GM20000 (cell line): ENCODE data around the gene LINGO1.

ENCODE experiments used
- DNase-seq: peaks from one replicate; pipeline ENCODE4 v3.0.0; 2012; ENCODE audit warnings: low spot score
- TF ChIP-seq, protein P1 (sequence below): IDR thresholded peaks from 2 replicates; pipeline ENCODE4 v1.5.1; 2012; ENCODE audit warnings: mild to moderate bottlenecking, control low read depth; ENCODE audit errors: extremely low read depth, missing control alignments

The LINGO1 gene

DNA sequence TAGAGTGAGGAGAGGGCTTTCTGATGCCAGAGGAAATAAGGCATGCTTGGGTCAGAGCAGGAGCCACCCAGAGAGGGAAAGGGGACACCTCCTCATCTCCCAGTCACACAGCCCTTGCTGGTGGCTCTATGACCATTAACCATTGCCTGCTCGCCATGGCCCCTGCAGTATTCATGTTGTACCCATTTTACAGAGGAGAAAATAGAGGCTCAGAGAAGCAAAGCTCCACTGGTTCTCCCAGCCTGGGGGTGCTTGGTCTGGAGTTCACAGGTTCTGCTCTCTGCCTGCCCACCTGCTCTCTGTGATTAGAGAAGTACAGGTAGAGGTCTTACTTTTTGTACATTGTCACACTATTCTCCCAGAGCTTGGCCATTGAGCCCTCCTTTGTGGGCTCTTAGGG is 56.2 kb downstream of the LINGO1 start:
- TF ChIP-seq, protein P1, sequence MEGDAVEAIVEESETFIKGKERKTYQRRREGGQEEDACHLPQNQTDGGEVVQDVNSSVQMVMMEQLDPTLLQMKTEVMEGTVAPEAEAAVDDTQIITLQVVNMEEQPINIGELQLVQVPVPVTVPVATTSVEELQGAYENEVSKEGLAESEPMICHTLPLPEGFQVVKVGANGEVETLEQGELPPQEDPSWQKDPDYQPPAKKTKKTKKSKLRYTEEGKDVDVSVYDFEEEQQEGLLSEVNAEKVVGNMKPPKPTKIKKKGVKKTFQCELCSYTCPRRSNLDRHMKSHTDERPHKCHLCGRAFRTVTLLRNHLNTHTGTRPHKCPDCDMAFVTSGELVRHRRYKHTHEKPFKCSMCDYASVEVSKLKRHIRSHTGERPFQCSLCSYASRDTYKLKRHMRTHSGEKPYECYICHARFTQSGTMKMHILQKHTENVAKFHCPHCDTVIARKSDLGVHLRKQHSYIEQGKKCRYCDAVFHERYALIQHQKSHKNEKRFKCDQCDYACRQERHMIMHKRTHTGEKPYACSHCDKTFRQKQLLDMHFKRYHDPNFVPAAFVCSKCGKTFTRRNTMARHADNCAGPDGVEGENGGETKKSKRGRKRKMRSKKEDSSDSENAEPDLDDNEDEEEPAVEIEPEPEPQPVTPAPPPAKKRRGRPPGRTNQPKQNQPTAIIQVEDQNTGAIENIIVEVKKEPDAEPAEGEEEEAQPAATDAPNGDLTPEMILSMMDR: no peak
- DNase-seq: no peak

DNA sequence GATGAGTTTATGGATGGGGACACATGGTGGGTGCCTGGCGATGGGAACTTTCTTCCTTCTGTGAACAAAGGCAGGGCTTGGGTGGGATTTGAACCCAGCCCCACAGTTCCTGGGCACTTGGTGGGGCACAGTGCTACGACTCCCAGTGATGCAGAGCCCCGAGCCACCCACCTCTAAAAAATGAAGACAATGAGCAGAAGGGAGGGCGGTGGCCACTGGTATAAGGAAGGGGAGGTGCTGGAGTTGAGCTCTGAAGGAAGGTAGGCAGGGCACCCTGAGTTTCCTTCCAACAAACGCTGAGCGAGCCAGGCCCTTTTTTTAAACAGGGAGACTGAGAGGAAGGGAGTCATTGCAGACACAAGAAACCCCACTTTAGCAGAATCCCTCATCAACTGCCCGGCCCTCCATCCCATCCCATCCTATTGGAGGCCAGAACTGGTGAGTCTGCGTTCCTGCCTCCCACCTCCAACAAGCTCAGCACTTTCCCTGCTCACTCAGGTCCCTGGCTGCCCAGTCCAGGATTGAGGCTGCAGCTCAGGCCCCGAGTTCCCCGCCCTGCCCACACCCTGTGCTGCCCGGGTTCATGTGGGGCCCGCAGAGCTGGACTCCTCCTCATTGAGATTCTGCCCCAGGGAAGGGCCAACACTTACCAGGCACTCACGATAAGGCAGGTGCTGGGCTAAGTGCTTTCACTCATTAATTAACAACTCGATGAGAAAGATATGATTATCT is 57.3 kb downstream of the LINGO1 start:
- TF ChIP-seq, protein P1: no peak
- no peak for DNase-seq

DNA sequence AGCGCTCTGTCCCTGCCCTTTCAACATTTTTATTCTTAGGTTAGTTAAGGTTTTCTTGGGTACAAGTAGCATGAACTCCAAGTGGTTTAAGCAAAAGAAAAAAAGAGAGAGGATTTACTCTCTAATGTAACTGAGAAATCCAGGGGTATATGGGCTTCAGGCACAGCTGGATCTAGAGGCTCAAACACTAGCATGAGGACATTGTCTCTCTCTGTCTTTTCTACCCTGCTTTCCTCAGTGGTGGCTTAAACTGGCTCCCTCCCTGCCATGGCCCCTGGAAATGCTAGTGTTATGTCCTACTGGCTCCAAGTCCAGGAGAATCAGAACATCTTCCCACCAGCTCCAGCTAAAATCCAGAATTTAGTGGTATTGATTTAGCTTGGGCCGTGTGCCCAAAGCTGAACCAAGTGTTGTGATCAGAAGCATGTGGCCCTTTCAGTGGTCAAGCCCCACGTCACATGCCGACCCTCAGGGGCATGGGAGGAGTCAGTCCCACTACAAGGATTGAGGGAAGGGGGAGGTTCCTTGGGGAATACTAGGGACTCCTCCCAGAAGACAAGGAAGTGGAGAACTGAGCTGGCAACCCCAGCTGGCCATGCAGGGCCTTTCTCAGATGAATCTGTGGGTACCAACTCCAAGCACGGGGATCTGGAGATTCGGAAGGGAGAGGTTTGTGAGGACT is 58.0 kb downstream of the LINGO1 start:
- DNase-seq: no peak
- TF ChIP-seq, protein P1: no peak

DNA sequence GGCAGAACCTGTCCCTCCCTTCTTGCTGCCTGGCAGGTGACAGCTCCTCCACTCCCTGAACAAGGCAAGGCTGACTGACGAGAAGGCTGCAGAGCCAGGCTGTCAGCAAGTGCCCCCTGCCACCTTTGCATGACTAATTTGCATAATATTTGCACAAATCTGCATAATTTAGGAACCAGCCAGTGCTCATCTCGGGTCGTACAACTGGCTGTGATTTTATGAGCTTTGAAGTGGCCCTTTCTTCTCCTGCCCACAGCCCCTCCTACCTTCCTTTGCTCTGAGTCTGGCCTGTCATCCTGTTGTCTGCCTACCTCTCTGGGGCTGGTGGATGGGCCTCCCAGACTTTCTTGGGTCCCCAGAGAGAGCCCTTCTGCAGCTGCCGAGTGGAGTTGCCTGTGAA is 58.9 kb downstream of the LINGO1 start:
- TF ChIP-seq, protein P1: no peak
- no peak for DNase-seq

DNA sequence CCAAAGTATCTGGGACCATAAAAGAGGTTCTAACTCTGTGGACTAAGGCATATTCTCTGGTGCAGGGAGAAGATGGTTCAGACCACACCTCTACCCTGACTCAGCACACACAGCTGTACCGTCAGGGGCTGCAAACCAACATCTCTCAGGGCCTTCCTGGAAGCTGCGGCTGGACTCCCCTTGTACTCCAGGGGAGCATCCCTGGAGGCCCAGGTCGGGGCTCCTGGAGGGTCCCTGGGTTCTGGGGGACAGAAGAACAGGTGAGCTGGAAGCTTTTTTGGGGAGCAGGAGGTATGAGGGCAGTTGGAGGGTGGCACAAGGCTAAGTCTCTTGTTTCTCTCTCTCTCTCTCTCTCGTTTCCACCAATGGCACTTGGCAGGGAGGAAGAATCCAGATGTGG is 60.5 kb downstream of the LINGO1 start:
- TF ChIP-seq, protein P1: no peak
- no peak for DNase-seq

DNA sequence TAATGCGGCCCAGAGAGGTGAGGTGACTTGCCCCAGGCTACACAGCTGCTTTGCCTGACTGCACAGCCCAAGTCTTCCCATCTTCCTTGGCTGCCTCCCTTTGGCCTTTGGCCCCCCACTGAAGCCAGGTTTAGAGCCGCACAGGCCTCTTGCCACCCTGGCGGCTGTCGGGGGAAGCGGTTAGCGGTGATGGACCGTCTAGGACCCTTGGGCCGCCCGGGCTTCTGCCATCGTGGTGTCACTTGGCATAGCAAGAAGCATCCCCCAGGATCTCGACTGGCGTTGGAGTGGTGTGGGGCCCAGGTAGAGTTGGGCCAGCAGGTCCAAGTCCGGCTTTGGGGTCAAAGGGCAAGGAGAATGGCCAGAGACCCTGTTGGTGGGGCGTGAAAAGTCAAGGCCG is 61.0 kb downstream of the LINGO1 start:
- TF ChIP-seq, protein P1: no peak
- no peak for DNase-seq

DNA sequence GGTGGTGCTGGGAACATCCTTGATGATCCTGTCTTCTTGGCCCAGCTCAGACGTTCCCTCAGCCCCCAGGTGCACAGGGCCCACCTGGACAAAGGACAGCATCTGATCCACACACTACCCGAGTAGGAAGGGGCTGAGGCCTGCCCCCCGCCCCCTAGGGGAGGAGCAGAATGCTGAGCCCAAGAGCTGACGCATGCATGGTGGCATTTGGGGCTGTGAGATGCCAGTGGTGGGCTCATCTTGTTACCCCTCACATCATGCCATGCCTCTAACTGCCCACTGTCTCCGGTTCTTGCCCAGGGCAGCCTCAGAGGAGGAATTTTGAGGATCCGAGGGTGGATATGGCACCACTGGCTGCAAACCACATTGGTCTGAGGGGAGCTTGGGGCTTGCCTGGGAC is 61.5 kb downstream of the LINGO1 start:
- no peak for DNase-seq
- TF ChIP-seq, protein P1: no peak
